Mammary epithelial cell (primary cell): ENCODE results near the gene UBR4.

ENCODE experiments used
- CTCF ChIP-seq, 2 donors: IDR thresholded peaks in 1 of 2; conservative IDR thresholded peaks in 1 of 2; 2 replicates each; pipeline ENCODE4 v1.5.1; 2011 to 2012; ENCODE audit warnings: inconsistent platforms in 2 of 2, low read length in 2 of 2, mild to moderate bottlenecking in 2 of 2, control low read depth in 1 of 2, low read depth in 1 of 2; ENCODE audit not compliant: insufficient read depth in 1 of 2; ENCODE audit errors: extremely low read depth in 1 of 2
- EZH2 ChIP-seq: IDR thresholded peaks from 2 replicates; pipeline ENCODE4 v1.6.1; 2012; ENCODE audit warnings: low read length, inconsistent platforms, borderline replicate concordance

GRCh38 chr1:19096990-19097389 lies 113.1 kb downstream of the UBR4 start:
- TF ChIP-seq CTCF (conservative IDR thresholded peaks at IDR 0.05 in 1 of 2, IDR thresholded peaks at IDR 0.05 in 1 of 2; ENCODE audit: extremely low read depth in 1 of 2, insufficient read depth in 1 of 2, low read depth in 1 of 2, low read length in 2 of 2), result no peak
- no peak for TF ChIP-seq EZH2
